Chondrocyte (in vitro differentiated cells): ENCODE measurements around the gene PDZRN4. TPM values are rescaled to one million over a fixed set of nuclear protein-coding genes. Genes with fewer than 3 reads are reported as not detected.

Experiments used
- DNase-seq: peaks from one replicate; pipeline ENCODE4 v3.0.0; 2021; ENCODE audit warnings: mixed read lengths, low spot score
- H3K27ac Mint-ChIP-seq: one replicate; pipeline ENCODE4 v1.8.0; 2021; ENCODE audit warnings: mild to moderate bottlenecking, moderate library complexity, mixed read lengths; ENCODE audit not compliant: unreplicated experiment
- H3K27me3 Mint-ChIP-seq: 2 replicates; pipeline ENCODE4 v1.8.0; 2021; ENCODE audit warnings: low read depth, mixed read lengths
- H3K36me3 Mint-ChIP-seq: 2 replicates; pipeline ENCODE4 v1.8.0; 2021; ENCODE audit warnings: low read depth, mixed read lengths
- H3K4me1 Mint-ChIP-seq: 2 replicates; pipeline ENCODE4 v1.8.0; 2021; ENCODE audit warnings: low read depth, mild to moderate bottlenecking, mixed read lengths
- H3K4me3 Mint-ChIP-seq: one replicate; pipeline ENCODE4 v1.8.0; 2021; ENCODE audit warnings: mild to moderate bottlenecking, moderate library complexity, mixed read lengths; ENCODE audit not compliant: unreplicated experiment
- H3K9me3 Mint-ChIP-seq: 2 replicates; pipeline ENCODE4 v1.8.0; 2021; ENCODE audit warnings: low read depth, mixed read lengths
- total RNA-seq: library from RNA; stranded (reverse); gene quantifications from 3 replicates; pipeline ENCODE4 v1.2.1, GENCODE V29; 2021
- TF ChIP-seq, protein P1 (sequence below): fragments of 200-600 bp; sonication (generic); IDR thresholded peaks from 2 replicates; pipeline ENCODE4 v1.5.0; 2021; ENCODE audit warnings: antibody characterized with exemption, mild to moderate bottlenecking, moderate library complexity

The PDZRN4 gene
- total RNA-seq, 1 donor from 2014 or later = 0.25 TPM

DNA sequence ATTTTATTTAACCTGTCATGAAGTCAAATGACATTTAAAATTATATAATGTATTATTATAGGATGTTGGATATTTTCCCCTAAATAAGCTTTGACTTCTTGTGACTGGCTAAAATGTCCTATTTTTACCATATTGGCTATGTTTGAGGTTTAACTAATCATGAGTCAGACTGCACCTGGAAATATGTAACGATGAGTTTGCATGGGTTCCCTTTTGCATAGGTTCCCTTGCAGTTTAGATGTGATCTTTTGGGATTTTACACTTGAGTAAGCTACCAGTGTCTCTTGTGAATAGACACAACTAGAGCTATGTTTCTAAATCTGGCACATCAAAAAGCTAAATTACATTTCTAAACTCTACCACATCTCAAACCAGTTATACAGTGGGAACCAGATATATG, 5.2 kb downstream of the PDZRN4 start:
- no peak for DNase-seq
- Mint-ChIP-seq H3K27ac (no peak overlapping the region), H3K4me3 (no peak overlapping the region), H3K4me1 (peaks cover 14% of the 10 kb centered on the region), H3K27me3 (peaks cover 28% of the 10 kb centered on the region), H3K9me3 (no peaks in the 10 kb centered on the region), H3K36me3 (no peaks in the 10 kb centered on the region)
- TF ChIP-seq, protein P1, sequence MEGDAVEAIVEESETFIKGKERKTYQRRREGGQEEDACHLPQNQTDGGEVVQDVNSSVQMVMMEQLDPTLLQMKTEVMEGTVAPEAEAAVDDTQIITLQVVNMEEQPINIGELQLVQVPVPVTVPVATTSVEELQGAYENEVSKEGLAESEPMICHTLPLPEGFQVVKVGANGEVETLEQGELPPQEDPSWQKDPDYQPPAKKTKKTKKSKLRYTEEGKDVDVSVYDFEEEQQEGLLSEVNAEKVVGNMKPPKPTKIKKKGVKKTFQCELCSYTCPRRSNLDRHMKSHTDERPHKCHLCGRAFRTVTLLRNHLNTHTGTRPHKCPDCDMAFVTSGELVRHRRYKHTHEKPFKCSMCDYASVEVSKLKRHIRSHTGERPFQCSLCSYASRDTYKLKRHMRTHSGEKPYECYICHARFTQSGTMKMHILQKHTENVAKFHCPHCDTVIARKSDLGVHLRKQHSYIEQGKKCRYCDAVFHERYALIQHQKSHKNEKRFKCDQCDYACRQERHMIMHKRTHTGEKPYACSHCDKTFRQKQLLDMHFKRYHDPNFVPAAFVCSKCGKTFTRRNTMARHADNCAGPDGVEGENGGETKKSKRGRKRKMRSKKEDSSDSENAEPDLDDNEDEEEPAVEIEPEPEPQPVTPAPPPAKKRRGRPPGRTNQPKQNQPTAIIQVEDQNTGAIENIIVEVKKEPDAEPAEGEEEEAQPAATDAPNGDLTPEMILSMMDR = no peak

DNA sequence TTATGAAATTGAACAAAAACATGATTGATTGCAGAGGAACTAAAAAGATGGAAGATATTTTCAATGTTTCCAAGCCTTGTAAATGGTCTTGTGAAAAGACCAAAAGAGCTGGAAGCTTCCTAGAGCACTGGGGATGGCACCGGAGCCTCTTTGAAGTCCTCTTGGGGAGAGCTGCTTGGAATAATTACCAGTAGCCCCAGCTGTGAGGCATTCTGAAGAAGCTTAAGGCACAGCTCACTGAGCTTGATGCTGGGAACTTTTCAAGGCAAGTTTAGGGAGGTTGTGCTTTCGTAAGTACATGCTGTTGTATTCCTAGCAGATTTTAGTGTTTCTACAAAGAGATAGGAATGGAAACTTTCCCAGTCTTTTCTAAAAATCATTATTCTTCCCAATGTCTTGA, 13.9 kb downstream of the PDZRN4 start:
- Mint-ChIP-seq H3K4me1 (no peaks in the 10 kb centered on the region), H3K27me3 (peaks cover 21% of the 10 kb centered on the region), H3K4me3 (no peak overlapping the region), H3K36me3 (peaks cover 1% of the 10 kb centered on the region), H3K27ac (no peak overlapping the region), H3K9me3 (peaks cover 3% of the 10 kb centered on the region)
- TF ChIP-seq, protein P1 = no peak
- no peak for DNase-seq

DNA sequence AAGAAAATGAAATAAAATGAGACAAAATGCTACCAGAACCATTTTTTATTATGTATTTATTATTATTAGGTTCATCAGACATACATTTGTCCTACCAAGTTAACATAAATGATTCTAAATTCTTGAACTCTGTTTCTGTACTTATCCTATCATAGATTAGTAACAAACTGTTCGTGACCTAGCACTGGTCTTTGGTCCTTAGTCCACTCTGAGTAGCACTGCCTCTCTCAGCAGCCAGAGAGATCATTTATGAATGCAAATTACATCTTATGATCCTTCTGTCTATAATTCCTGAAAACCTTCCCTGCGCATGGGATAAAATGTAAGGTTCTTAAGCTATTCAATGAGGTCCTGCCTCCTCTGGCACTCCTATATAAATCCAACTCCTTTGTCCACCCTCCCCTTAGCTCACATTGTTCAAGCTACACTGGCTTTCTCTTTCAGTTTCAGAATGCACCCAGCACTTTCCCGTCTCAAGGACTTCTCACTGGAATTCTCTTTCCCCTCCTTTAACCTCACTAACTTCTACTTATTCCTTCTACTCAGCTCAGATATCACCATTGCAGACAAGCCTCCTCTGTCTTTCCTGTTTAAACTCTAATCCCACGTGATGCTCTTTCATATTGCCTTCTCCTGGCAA, 17.1 kb downstream of the PDZRN4 start:
- H3K4me1 Mint-ChIP-seq = no peaks in the 10 kb centered on the region
- H3K27me3 Mint-ChIP-seq = peaks cover 15% of the 10 kb centered on the region
- TF ChIP-seq, protein P1 = no peak
- H3K9me3 Mint-ChIP-seq = peaks cover 3% of the 10 kb centered on the region
- H3K27ac Mint-ChIP-seq = no peak overlapping the region
- H3K36me3 Mint-ChIP-seq = peaks cover 1% of the 10 kb centered on the region
- DNase-seq = no peak
- H3K4me3 Mint-ChIP-seq = no peak overlapping the region

DNA sequence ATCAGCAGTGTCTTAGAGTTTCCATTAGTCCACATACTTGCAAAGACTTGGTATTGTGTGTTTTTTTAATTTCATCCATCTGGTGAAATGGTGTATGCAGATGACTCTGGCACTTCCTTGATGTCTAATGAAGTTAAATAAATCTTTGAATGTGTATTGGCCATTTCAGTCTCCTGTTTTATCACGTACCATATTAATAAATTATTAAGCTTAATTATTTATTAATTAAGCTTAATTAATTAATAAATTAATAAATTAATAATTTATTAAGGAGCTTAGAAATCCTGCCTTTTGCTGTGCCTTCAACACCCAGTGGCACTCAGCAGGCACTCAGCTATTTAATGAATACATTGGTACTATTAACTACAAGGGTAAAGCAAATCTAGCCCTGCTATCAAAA, 18.2 kb downstream of the PDZRN4 start:
- no peaks in the 10 kb centered on the region for H3K36me3 Mint-ChIP-seq
- peaks cover 3% of the 10 kb centered on the region for H3K9me3 Mint-ChIP-seq
- peaks cover 10% of the 10 kb centered on the region for H3K27me3 Mint-ChIP-seq
- H3K27ac Mint-ChIP-seq = no peak overlapping the region
- TF ChIP-seq, protein P1 = no peak
- H3K4me1 Mint-ChIP-seq = no peaks in the 10 kb centered on the region
- DNase-seq = no peak
- H3K4me3 Mint-ChIP-seq = no peak overlapping the region

DNA sequence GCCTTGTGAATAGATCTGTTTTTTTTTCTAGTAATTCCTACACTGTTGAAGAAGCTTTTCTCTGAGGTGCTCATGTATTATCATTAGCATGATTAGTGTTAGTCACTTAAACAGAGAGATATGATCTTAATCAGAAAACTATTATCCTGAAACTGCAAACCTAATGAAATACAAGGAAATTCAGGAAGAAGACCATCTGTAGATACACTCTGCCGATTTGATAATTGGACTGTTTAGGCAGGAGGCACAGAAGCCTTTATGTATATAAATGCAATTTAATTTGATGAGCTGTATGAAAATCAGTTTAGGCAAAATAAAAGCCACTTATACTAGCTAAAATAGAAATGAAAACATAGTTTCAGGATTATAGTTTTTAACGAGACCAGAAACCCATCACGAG, 23.3 kb downstream of the PDZRN4 start:
- Mint-ChIP-seq H3K36me3 (no peaks in the 10 kb centered on the region), H3K27ac (no peak overlapping the region), H3K9me3 (no peaks in the 10 kb centered on the region)

More for the DNA sequence above, 23.3 kb downstream of the PDZRN4 start:
- H3K27me3 Mint-ChIP-seq = no peaks in the 10 kb centered on the region
- H3K4me1 Mint-ChIP-seq = no peaks in the 10 kb centered on the region
- TF ChIP-seq, protein P1 = no peak
- DNase-seq = no peak
- H3K4me3 Mint-ChIP-seq = no peak overlapping the region
